Stimulated activated CD4-positive, alpha-beta T cell treated with anti-CD3 and anti-CD28 coated beads, Interleukin-2, amount 100 ng/mL, for 48 hours (primary cell): Measurements from ENCODE around the gene AMH.

ENCODE experiments used
- DNase-seq, 2 donors: peaks; one replicate each; pipeline ENCODE4 v3.0.0-alpha.2; 2020

AMH gene

DNA sequence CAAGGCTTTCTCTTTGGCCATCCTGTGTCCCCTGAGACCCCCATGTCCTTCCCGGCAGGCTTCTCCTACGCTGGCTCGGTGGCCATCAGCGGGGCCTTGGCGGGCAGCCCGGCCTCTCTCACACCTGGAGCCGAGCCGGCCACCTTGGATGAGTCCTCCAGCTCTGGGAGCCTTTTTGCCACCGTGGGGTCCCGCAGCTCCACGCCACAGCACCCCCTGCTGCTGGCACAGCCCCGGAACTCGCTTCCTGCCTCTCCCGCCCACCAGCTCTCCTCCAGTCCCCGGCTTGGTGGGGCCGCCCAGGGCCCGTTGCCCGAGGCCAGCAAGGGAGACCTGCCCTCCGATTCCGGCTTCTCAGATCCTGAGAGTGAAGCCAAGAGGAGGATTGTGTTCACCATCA, 27.2 kb upstream of the AMH start:
- DNase-seq = no peak

DNA sequence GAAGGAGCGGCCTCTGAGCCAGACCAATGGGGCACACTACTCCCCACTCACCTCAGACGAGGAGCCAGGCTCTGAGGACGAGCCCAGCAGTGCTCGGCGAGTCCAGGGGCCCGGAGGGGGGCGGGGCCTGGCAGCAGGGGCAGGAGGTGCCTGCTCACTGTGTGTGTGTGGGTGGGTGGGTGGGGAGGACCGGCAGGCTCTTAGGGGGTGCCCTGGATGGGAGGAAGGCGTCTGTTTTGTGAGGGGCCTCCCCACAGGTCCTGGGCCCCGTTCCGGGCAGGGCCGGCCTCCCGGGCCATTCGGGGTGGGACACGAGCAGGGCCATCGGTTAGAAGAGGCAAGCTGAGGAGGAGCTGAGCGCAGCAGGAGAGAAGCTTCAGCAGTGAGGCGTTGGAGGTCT, 25.7 kb upstream of the AMH start:
- DNase-seq = no peak

DNA sequence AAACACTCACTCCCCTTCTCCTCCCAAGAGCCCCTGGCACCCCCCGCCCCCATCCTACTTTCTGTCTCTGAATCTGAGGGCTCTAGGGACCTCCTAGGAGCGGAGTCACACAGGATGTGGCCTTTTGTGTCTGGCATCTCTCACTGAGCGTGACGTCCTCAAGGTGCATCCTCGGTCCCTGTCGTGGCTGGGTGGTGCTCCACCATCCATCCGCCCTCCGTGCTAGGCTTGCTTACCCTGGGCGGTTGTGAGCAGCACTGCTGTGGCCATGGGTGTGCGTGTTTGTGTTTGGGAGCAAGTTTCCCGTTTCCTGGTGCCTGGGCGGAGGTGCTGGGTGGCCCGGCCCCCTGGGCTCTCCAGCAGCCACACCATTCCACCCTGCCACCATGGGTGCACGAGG, 25.2 kb upstream of the AMH start:
- no peak for DNase-seq

DNA sequence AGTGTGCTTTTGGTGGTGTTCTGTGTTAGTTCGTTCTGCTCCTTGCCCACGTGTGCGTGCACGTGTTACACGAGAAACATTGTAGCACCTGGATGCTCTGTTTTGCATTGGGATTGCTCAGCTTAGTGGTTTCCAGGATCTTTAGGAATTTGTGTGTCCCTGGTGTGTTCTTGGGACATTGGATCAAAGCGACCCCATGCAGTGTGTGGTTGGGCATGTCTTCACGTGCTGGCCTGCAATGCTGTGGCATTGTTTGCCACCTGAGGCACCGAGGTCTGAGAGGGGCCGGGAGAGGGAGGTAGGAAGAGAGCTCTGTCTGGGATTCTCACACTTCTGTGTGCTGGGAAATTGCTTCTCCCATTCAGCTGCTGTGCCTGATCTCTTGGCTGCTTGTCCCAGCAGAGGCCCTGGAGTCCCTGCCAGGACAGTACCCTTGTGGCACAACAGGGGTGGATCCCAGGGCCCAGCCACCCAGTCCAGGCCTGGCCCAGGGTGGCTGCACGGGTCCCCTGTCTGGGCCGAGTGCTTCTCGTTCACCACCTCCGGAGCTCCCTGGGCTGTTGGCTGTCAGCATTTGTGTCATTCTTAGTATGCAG, 24.3 kb upstream of the AMH start:
- DNase-seq = no peak

DNA sequence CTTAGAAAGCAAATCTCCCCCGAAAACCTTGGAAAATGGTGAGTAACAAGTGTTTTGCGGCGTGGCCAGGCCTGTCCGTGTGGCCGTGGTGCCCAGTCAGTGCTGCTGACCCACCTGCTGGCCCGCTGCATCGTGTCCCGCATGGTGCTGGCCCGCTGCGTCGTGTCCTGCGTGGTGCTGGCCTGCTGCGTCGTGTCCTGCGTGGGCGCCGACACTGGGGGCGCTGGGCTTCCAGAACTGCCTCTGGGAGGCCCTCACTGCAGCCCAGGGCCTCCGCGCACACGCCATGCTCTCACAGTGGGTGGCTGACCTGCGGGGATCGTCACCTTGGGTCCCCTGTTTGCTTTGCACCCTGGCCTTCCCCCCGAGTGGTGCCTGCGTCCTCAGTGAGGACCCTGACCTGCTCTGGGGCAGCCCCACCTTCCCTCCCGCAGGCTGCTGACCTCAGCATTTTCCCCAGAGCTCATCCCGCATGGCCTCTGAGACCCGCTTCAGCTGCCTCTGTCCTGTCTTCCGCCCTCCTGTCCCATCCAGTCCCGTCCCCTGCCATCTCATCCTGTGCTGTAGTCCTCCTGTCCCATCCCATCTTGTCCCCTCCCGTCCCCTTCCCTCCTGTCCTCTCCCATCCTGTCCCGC, 23.6 kb upstream of the AMH start:
- no peak for DNase-seq

DNA sequence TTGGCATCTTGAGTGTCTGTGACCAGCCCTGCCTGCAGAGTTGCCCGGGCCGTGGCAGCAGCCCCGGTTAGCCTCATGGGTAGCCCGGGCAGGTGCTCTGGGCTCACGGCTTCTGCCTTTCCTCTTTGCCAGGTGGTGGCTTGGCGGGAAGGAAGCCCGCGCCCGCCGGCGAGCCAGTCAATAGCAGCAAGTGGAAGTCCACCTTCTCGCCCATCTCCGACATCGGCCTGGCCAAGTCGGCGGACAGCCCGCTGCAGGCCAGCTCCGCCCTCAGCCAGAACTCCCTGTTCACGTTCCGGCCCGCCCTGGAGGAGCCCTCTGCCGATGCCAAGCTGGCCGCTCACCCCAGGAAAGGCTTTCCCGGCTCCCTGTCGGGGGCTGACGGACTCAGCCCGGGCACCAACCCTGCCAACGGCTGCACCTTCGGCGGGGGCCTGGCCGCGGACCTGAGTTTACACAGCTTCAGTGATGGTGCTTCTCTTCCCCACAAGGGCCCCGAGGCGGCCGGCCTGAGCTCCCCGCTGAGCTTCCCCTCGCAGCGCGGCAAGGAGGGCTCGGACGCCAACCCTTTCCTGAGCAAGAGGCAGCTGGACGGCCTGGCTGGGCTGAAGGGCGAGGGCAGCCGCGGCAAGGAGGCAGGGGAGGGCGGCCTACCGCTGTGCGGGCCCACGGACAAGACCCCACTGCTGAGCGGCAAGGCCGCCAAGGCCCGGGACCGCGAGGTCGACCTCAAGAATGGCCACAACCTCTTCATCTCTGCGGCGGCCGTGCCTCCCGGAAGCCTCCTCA, 22.9 kb upstream of the AMH start:
- DNase-seq = no peak

DNA sequence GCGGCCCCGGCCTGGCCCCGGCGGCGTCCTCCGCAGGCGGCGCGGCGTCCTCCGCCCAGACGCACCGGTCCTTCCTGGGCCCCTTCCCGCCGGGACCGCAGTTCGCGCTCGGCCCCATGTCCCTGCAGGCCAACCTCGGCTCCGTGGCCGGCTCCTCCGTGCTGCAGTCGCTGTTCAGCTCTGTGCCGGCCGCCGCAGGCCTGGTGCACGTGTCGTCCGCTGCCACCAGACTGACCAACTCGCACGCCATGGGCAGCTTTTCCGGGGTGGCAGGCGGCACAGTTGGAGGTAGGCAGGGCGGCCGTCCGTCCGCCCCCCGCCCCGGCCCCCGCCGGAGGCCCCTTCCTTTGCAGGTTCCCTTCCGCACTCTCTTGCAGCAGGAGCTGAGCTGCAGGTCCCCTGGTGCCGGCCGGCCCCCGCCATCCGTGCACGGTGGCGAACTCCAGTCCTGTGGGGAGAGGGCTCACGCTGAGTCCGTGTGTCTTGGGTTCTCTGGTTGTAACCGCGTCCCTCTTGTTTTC, 22.2 kb upstream of the AMH start:
- DNase-seq = no peak

DNA sequence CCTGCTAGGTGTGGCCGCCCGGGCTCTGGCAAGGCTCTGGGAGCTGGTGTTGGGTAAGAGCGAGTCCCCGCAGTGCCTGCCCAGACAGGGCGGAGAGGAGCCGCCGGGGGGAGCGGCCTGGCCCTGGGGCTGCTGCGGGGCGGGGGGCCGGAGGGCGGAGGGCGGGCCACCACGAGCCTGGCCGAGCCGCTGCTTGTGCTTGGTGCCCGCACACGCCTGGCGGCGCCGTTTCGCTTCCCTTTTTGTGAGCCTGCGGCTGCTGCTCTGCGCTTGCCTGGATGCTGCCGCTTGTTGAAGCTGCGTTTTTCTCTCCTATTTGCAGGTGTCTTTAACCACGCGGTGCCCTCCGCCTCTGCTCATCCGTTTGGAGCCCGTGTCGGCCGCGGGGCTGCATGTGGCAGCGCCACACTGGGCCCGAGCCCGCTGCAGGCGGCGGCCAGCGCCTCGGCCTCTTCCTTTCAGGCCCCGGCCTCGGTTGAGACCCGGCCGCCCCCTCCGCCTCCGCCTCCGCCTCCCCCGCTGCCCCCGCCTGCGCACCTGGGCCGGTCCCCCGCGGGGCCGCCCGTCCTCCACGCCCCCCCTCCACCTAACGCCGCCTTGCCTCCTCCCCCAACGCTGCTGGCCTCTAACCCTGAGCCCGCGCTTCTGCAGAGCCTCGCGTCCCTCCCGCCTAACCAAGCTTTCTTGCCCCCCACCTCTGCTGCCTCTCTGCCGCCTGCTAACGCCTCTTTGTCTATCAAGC, 21.5 kb upstream of the AMH start:
- DNase-seq = no peak

DNA sequence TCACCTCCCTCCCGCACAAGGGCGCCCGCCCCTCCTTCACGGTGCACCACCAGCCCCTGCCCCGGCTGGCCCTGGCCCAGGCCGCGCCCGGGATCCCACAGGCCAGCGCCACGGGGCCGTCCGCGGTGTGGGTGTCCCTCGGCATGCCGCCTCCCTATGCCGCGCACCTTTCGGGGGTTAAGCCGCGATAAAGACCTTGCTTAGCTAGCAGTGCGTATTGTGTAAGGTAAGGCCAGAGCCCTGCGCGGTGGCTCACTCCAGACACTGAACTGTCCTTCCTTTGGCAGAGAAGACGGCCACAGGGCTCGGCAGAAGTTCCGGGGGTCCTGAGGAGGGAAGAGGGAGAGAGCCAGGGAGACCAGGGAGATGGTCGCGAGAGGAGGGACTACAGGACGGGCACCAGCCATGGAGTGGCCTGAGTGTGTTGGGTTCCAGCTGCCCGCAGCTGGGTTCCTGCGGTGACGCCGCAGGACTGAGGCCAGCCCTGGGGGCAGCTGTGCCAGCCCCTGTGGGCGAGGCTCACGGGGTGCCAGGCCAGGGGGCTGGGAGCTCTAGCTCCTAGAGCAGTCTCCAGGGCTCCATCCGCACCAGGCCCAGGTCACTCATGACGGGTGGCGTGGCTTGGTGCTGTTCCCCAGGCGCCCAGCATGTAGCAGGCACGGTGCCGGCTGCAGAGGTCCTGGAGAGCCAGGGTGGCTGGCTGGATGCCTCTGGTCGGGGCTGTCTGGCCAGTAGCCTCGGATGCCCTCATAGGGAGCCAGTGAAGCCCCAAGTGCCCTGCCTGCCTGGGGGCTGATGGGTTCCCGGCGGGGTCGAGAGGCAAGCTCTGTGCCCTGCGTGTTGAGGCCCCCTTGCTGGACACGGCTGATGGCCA, 20.7 kb upstream of the AMH start:
- no peak for DNase-seq

DNA sequence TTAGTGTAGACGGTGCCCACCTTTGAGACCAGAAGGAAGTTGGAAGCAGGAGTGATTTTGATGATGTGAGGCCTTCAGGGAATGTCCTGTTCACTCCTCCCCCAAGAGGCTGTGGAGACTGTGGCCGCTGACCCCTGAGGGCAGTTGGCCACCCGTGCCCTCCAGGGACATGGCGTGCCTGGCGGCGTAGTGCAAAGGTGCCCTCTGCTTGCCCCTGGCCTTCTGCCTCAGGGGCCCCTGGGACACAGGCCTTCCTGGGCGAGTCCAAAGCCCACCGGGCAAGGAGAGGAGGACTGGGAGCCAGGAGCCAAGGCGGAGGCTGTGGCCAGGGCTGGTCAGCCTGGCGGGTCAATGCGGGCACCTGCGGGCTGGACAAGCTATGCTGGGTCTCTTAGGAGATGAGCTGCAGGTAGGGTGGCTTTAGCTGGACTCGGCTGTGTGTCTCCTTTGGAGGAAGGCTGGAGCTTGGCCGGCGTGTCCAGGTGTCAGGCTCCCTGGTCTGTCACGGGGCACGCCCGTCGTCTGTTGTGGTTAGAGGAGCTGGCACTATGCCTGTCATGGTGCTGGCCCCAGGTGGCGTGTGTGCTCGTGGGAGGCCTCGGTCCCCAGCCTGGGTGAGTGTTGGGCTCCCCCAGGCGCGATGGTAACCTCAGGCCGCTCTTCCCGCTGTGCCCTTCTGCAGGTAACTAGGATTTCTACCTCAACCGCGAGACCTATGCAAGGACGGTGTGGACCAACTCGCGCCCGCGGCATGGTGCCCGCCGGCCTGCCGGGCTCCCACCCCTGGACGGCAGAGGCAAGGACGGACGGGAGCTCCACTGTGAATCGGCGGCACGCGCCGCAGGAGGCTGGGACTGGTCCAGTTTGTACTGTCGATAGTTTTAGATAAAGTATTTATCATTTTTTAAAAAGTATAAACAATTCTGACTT, 19.8 kb upstream of the AMH start:
- DNase-seq = no peak

DNA sequence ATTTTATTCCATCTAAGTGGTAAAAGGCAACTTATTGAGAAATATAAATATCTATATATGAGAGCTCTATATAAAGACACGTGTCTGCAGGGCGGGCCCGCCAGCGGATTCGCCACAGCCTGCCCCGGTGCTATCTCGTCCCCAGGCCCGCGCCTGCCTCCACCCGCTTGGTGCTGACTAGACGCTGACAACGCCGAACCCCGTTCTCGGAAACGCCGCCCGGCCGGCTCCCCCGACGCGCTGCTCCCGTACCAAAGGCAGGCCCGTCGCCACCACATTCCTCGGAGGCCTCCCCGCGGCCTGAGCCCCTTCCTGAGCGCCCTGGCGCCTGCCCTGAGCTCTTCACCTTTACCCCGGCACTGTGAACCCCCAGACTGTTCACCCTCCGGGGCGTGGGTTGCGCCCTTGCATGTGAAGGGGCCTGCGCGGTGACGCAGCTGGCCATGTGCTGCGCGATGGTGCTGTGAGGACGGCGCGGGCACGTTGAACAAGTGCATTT, 19.0 kb upstream of the AMH start:
- DNase-seq = no peak

DNA sequence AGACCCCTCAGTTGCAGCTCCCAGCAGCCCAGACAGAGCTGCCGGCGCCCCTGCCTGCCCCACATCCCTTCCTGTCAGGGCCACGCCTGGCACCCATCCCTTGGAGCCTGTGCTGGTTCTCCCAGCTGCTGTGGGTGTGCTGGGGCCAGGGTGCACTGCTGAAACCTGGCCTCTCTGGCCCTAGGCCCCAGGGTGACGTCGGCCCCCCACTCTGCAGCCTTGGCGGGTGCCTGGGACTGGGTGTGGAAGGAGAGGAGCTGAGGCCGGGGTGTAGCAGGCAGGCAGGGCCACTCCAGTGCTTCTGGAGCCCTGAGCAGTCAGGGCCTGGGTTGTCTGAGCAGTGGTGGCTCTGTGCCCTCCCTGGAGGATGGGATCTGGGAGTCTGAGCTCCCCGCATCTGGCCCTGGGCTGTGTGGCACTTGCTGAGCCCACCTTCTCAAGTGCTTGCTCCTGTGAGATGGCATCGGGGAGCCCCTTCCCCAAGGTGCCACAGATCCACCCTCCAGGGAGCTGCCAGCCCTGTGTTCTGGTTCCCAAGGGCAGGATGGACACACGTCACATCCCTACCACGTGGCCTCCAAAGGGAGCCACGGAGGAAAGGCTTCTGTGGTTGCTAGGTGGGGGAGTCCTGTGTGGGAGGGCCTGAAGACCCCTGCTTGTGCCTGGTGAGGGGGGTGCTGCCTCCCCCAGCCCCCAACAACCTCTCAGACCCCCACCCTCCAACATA, 18.2 kb upstream of the AMH start:
- no peak for DNase-seq

DNA sequence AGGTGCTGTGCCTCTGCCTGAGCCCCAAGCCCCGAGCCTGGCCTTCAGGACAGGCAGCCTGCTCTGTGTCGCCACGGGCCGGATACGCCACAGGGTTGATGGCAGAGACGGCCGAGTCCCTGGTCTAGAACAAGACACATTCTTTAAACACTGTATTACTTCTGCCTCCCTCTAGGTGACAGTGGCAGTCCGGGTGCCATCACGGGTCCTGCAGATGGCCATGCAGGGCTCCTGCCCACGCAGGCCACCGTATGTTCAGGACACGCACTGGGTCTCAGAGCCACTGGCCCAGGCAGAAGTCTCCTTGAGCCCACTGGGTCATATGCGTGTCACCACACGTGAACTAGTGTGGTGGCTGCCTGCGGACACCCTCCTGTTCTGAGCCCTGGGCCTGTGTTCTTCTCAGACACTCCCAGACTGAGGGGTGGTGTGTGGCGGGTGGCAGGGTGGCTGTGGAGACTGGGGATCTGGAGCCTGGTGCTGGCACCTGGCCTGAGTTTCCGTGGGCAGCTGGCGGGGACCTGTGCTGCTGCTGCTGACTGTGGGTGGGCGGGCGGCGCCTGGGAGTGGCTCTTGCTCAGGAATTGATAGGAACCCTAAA, 17.4 kb upstream of the AMH start:
- no peak for DNase-seq

DNA sequence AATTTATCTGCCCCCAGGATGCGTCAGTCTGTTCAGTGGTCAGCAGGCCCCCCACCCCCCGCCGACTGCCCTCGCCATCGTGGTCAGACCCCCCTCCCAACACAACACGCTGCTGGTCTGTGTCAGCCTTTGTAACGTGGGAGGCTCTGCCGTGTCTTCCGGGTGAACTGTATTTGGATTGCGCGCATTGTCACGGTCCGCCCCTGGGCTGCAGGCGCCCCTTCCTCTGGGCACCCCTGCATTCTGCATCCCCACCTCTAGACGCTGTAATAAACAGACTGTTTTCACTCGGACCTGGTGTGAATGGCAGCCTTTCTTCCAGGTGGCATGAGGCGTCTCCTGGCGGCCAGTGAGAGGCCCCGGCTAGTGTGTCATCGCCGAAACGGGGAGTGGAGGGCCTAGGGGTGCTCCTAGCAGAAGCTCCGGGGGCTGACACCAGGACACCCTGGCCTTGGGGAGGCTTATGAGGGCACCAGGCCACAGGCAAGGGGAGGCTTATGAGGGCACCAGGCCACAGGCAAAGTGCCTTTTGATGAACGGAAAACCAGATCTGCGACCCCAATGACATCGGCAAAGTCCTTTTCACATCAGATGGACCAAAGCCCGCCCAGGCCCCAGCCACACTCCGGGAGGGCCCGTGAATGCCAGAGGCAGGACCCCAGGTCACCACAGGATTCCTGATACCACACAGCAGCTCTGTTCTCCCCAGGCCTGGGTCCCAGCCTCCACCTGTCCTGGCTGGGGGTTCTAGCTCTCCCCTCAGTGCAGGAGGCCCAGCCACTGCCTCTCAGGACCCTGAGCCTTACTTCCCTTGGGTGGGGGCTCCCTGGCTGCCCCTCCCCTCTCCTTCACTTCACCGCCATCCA, 16.6 kb upstream of the AMH start:
- no peak for DNase-seq

DNA sequence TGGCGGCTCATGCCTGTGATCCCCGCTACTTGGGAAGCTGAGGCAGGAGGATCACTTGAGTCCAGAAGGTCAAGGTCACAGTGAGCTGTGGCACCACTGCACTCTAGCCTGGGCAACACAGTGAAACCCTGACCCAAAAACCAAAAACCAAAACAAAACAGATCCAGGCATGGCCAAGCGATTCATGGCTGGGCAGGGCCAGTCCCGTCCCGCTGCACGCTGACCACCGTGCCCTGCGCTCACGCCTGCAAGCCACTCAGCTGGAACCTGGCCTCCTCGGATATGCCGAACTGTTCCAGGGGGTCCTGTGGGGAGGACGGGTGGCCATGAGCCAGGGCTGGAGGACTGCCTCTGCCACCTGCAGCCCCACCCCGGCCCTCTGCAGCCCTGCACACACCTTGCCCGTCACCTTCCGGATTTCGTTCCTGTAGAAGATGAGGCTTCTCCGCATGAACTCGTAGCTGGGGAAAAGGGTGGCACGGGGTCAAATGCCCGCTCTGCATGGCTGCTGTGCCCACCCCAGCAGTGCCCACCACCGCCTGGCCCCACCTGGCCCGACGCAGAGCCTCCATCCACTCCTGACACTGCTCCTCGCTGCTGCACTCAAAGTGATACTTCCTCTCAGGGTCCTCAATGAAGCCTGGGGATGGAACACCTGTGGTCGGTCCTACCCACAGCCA, 15.4 kb upstream of the AMH start:
- no peak for DNase-seq

DNA sequence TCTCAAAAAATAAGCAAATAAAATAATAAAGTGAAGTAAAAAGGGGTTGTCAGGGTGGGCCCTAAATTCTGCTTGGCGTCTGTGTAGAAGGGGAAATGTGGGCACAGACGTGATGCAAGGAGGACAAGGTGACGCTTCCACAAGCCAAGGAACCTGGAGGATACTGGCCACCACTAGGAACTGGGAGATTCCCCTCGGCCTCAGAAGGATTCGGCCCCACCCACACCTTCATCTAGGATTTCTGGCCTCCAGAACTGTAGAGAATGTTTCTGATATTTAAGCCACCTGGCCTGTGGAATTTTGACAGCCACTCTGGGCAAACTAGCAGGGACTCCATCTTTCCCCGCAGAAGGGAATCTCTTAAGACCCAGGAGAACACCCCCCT, 14.1 kb upstream of the AMH start:
- DNase-seq = no peak

DNA sequence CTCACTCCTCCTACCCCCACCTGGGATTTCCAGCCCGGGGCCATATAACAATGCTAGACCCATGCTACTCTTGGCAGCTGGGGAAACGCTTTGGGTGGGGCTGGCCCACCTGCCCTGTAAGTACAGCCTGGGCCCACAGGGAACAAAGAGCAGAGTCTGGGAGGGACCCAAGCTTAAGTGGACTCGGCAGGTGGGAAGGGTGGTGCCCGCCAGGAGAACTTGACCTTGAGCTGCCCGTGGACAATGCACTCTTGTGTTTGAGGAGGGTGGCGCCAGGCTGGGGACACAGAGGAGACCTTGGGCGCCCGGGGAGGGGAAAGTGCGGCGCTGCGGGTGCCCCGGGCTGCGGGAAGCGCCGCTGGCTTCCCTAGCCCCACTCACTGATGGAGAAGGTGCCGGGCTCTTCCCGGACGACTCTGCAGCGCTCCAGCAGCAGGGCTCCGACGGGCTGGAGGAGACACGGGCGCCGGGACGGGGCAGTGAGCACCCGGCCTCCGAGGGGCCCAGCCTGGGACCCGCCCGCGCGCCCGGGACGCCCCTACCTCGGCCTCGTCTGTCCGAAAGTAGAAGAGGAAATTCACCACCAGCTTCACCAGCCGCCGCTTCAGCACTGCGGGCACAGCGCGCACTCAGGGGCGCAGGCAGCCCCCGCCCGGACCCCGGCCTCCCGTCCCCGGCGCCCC, 13.6 kb upstream of the AMH start:
- DNase-seq = no peak

DNA sequence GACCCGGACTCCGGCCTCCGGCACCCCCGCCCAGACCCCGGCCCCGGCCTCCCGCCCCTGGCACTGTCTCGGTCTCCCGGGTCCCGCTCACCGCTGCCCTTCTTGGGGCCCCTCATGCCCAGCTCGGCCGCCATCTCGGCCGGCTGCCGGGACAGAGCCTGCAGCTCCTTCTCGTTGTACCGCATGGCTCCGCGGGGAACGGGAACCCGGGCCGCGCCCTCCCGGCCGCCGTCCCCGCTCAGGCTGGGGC, 13.1 kb upstream of the AMH start:
- DNase-seq = no peak
